WTC11 (cell line): ENCODE data around the gene MRGPRF.

ENCODE experiments used
- FOXK1 ChIP-seq: sonication (generic); formaldehyde crosslinking; IDR thresholded peaks from 2 replicates; pipeline ENCODE4 v1.8.0; 2022; ENCODE audit warnings: mild to moderate bottlenecking, moderate library complexity, missing genetic modification reagents
- JUN ChIP-seq: sonication (generic); formaldehyde crosslinking; IDR thresholded peaks from 2 replicates; pipeline ENCODE4 v1.8.0; 2023; ENCODE audit warnings: mild to moderate bottlenecking, missing genetic modification reagents
- KAT7 ChIP-seq: sonication (generic); formaldehyde crosslinking; IDR thresholded peaks from 2 replicates; pipeline ENCODE4 v1.8.1; 2023; ENCODE audit warnings: missing genetic modification reagents, mild to moderate bottlenecking, borderline replicate concordance
- MLX ChIP-seq: sonication (generic); formaldehyde crosslinking; IDR thresholded peaks from 2 replicates; pipeline ENCODE4 v1.8.1; 2023; ENCODE audit warnings: mild to moderate bottlenecking, missing genetic modification reagents, moderate library complexity
- SMAD3 ChIP-seq: sonication (generic); formaldehyde crosslinking; IDR thresholded peaks from 2 replicates; pipeline ENCODE4 v1.8.0; 2022; ENCODE audit warnings: missing genetic modification reagents, mild to moderate bottlenecking, borderline replicate concordance
- SOX15 ChIP-seq: fragments of 250-450 bp; sonication (Bioruptor Pico); IDR thresholded peaks from 2 replicates; pipeline ENCODE4 v1.9.0; 2021; ENCODE audit warnings: mild to moderate bottlenecking
- ZNF317 ChIP-seq: sonication (generic); formaldehyde crosslinking; IDR thresholded peaks from 2 replicates; pipeline ENCODE4 v1.8.1; 2023; ENCODE audit warnings: low read depth, mild to moderate bottlenecking, moderate library complexity, missing genetic modification reagents, borderline replicate concordance
- ZNF423 ChIP-seq: fragments of 250-450 bp; sonication (Bioruptor Pico); IDR thresholded peaks from 2 replicates; pipeline ENCODE4 v2.1.2; 2022; ENCODE audit warnings: mild to moderate bottlenecking, moderate library complexity
- ZSCAN18 ChIP-seq: fragments of 250-450 bp; sonication (Bioruptor Pico); IDR thresholded peaks from 2 replicates; pipeline ENCODE4 v2.1.2; 2022; ENCODE audit warnings: mild to moderate bottlenecking, moderate library complexity
- TF ChIP-seq, protein P1 (sequence below): fragments of 200-600 bp; IDR thresholded peaks from 2 replicates; pipeline ENCODE4 v1.8.0; 2022; ENCODE audit warnings: antibody characterized with exemption
- TF ChIP-seq, protein P2 (sequence below): sonication (generic); formaldehyde crosslinking; IDR thresholded peaks from 2 replicates; pipeline ENCODE4 v1.8.1; 2023; ENCODE audit warnings: mild to moderate bottlenecking, missing genetic modification reagents
- TF ChIP-seq, protein P3 (sequence below): sonication (generic); formaldehyde crosslinking; IDR thresholded peaks from 2 replicates; pipeline ENCODE4 v1.8.0; 2023; ENCODE audit warnings: missing genetic modification reagents
- TF ChIP-seq, protein P4 (sequence below): sonication (generic); formaldehyde crosslinking; IDR thresholded peaks from 2 replicates; pipeline ENCODE4 v1.8.0; 2022; ENCODE audit warnings: mild to moderate bottlenecking, missing genetic modification reagents

- TF ChIP-seq, protein P1, sequence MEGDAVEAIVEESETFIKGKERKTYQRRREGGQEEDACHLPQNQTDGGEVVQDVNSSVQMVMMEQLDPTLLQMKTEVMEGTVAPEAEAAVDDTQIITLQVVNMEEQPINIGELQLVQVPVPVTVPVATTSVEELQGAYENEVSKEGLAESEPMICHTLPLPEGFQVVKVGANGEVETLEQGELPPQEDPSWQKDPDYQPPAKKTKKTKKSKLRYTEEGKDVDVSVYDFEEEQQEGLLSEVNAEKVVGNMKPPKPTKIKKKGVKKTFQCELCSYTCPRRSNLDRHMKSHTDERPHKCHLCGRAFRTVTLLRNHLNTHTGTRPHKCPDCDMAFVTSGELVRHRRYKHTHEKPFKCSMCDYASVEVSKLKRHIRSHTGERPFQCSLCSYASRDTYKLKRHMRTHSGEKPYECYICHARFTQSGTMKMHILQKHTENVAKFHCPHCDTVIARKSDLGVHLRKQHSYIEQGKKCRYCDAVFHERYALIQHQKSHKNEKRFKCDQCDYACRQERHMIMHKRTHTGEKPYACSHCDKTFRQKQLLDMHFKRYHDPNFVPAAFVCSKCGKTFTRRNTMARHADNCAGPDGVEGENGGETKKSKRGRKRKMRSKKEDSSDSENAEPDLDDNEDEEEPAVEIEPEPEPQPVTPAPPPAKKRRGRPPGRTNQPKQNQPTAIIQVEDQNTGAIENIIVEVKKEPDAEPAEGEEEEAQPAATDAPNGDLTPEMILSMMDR = no peak
- TF ChIP-seq, protein P2, sequence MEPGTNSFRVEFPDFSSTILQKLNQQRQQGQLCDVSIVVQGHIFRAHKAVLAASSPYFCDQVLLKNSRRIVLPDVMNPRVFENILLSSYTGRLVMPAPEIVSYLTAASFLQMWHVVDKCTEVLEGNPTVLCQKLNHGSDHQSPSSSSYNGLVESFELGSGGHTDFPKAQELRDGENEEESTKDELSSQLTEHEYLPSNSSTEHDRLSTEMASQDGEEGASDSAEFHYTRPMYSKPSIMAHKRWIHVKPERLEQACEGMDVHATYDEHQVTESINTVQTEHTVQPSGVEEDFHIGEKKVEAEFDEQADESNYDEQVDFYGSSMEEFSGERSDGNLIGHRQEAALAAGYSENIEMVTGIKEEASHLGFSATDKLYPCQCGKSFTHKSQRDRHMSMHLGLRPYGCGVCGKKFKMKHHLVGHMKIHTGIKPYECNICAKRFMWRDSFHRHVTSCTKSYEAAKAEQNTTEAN (CRISPR knock-in tag) = no peak
- TF ChIP-seq MLX (CRISPR knock-in tag) = no peak
- no peak for TF ChIP-seq JUN
- no peak for TF ChIP-seq SOX15 (CRISPR knock-in tag)
- TF ChIP-seq, protein P3, sequence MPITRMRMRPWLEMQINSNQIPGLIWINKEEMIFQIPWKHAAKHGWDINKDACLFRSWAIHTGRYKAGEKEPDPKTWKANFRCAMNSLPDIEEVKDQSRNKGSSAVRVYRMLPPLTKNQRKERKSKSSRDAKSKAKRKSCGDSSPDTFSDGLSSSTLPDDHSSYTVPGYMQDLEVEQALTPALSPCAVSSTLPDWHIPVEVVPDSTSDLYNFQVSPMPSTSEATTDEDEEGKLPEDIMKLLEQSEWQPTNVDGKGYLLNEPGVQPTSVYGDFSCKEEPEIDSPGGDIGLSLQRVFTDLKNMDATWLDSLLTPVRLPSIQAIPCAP (CRISPR knock-in tag) = no peak
- TF ChIP-seq, protein P4, sequence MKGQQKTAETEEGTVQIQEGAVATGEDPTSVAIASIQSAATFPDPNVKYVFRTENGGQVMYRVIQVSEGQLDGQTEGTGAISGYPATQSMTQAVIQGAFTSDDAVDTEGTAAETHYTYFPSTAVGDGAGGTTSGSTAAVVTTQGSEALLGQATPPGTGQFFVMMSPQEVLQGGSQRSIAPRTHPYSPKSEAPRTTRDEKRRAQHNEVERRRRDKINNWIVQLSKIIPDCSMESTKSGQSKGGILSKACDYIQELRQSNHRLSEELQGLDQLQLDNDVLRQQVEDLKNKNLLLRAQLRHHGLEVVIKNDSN = no peak
- no peak for TF ChIP-seq ZNF423 (CRISPR knock-in tag)
- TF ChIP-seq KAT7 (CRISPR knock-in tag) = no peak
- no peak for TF ChIP-seq ZSCAN18 (CRISPR knock-in tag)
- no peak for TF ChIP-seq FOXK1 (CRISPR knock-in tag)
- no peak for TF ChIP-seq SMAD3 (CRISPR knock-in tag)
- no peak for TF ChIP-seq ZNF317
Measured at GRCh38 chr11:68954836-68955606, 58.0 kb downstream of the MRGPRF start.
